DND-41 (cell line): Measurements from ENCODE around the gene CC2D1A.
A peak's percentile ranks its signal among the peaks of the same experiment; 100 is the strongest.

ENCODE experiments used
- ATAC-seq: fragments of 200-7000 bp; cut with Tn5 transposase; 3 replicates; pipeline ENCODE4 v1.9.1; 2021; ENCODE audit warnings: low read depth; ENCODE audit not compliant: insufficient read depth
- DNase-seq: peaks from one replicate; pipeline ENCODE4 v3.0.0-alpha.2; 2020
- H2AFZ ChIP-seq: 2 replicates; pipeline ENCODE4 v1.6.0; 2012; ENCODE audit warnings: low read depth, low read length
- H3K27ac ChIP-seq: 2 replicates; pipeline ENCODE4 v1.5.1; 2012; ENCODE audit warnings: low read length, inconsistent platforms
- H3K27me3 ChIP-seq: fragments of 200-600 bp; sonication (generic); 2 replicates; pipeline ENCODE4 v1.6.0; 2012; ENCODE audit warnings: low read length, mild to moderate bottlenecking, inconsistent platforms; ENCODE audit not compliant: insufficient read depth, poor library complexity
- H3K36me3 ChIP-seq: 2 replicates; pipeline ENCODE4 v1.5.1; 2012; ENCODE audit warnings: low read length, inconsistent platforms; ENCODE audit not compliant: insufficient read depth
- H3K4me1 ChIP-seq: 2 replicates; pipeline ENCODE4 v1.5.1; 2012; ENCODE audit warnings: mild to moderate bottlenecking, low read length; ENCODE audit not compliant: insufficient read depth
- H3K4me2 ChIP-seq: 2 replicates; pipeline ENCODE4 v1.6.0; 2012; ENCODE audit warnings: mild to moderate bottlenecking, moderate library complexity, low read length, inconsistent platforms; ENCODE audit not compliant: insufficient read depth
- H3K4me3 ChIP-seq, 2 experiments: fragments of 200-600 bp in 1 of 2; shearing (Covaris generic) in 1 of 2; 2 replicates each; pipeline ENCODE4 v1.5.1; 2012 to 2016; ENCODE audit warnings: inconsistent platforms in 2 of 2, low read length in 2 of 2, mild to moderate bottlenecking in 2 of 2, low read depth in 1 of 2, moderate library complexity in 1 of 2
- H3K79me2 ChIP-seq: 2 replicates; pipeline ENCODE4 v1.6.0; 2012; ENCODE audit warnings: low read length, inconsistent platforms; ENCODE audit not compliant: insufficient read depth
- H3K9ac ChIP-seq: 2 replicates; pipeline ENCODE4 v1.6.0; 2012; ENCODE audit warnings: low read depth, mild to moderate bottlenecking, inconsistent platforms, low read length, moderate library complexity
- H3K9me3 ChIP-seq: 2 replicates; pipeline ENCODE4 v1.5.1; 2012; ENCODE audit warnings: low read length, moderate library complexity, mild to moderate bottlenecking, inconsistent platforms; ENCODE audit not compliant: insufficient read depth, severe bottlenecking
- H4K20me1 ChIP-seq: 2 replicates; pipeline ENCODE4 v1.6.0; 2012; ENCODE audit warnings: low read length; ENCODE audit not compliant: insufficient read depth
- CTCF ChIP-seq: IDR thresholded peaks from 2 replicates; pipeline ENCODE4 v1.5.1; 2012; ENCODE audit warnings: borderline replicate concordance, low read length, moderate library complexity, mild to moderate bottlenecking; ENCODE audit not compliant: poor library complexity, severe bottlenecking; ENCODE audit errors: extremely low read depth
- EZH2 ChIP-seq: IDR thresholded peaks from 3 replicates; pipeline ENCODE4 v1.6.1; 2012; ENCODE audit warnings: borderline replicate concordance, low read depth, mild to moderate bottlenecking, moderate library complexity, low read length, inconsistent platforms; ENCODE audit not compliant: severe bottlenecking

The CC2D1A gene

GRCh38 chr19:13887018-13887436 lies 19.0 kb upstream of the CC2D1A start:
- H3K79me2 ChIP-seq: no peaks in the 10 kb centered on the region
- ATAC-seq (no peak), DNase-seq (no peak)
- no peaks in the 10 kb centered on the region for H4K20me1 ChIP-seq
- peaks cover 31% of the 10 kb centered on the region for H3K36me3 ChIP-seq
- H2AFZ ChIP-seq: no peak overlapping the region
- H3K4me2 ChIP-seq: no peak overlapping the region
- H3K27ac ChIP-seq: peak overlapping the region; percentile 36; the same call in 1 of the 2 replicates
- TF ChIP-seq EZH2 (no peak), CTCF (no peak)
- H3K9ac ChIP-seq: no peak overlapping the region
- H3K27me3 ChIP-seq: no peaks in the 10 kb centered on the region
- H3K4me1 ChIP-seq: peaks cover 28% of the 10 kb centered on the region
- H3K9me3 ChIP-seq: no peaks in the 10 kb centered on the region
- H3K4me3 ChIP-seq: no peak overlapping the region

DNA sequence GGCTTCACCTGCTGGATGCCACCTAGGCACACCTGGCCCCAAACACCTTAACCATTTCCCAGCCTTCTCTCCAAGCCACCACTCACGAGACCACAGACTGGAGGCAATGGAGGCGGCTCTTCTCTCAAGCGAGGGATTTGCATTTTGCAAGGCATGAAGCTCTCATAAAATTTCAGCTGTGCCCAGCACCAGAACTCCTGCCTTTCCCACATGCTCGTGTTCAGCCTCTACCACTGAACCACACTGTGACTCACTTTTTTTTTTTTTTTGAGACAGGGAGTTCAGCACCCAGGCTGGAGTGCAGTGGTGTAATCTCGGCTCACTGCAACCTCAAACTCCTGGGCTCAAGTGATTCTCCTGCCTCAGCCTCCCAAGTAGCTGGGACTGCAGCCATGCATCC lies 18.5 kb upstream of the CC2D1A start:
- no peak for DNase-seq
- H3K9ac ChIP-seq: no peak overlapping the region
- no peak overlapping the region for H3K4me2 ChIP-seq

GRCh38 chr19:13888281-13888680 lies 17.7 kb upstream of the CC2D1A start:
- Histone ChIP-seq H3K4me2 (no peak overlapping the region), H3K79me2 (no peaks in the 10 kb centered on the region), H3K27me3 (no peaks in the 10 kb centered on the region), H3K4me1 (peaks cover 15% of the 10 kb centered on the region), H3K27ac (no peak overlapping the region), H3K36me3 (peaks cover 41% of the 10 kb centered on the region), H3K4me3 (no peak overlapping the region), H3K9ac (no peak overlapping the region), H2AFZ (no peak overlapping the region), H3K9me3 (no peaks in the 10 kb centered on the region), H4K20me1 (no peaks in the 10 kb centered on the region)
- DNase-seq: no peak
- TF ChIP-seq EZH2 (no peak), CTCF (no peak)
- no peak for ATAC-seq

More for the DNA sequence above, 18.5 kb upstream of the CC2D1A start:
- no peaks in the 10 kb centered on the region for H3K9me3 ChIP-seq
- H3K79me2 ChIP-seq: no peaks in the 10 kb centered on the region
- no peak overlapping the region for H3K4me3 ChIP-seq
- H3K27ac ChIP-seq: peak overlapping the region; percentile 36; the same call in 1 of the 2 replicates
- H3K4me1 ChIP-seq: peaks cover 23% of the 10 kb centered on the region
- TF ChIP-seq EZH2: no peak
- TF ChIP-seq CTCF: no peak
- no peaks in the 10 kb centered on the region for H3K27me3 ChIP-seq
- no peak overlapping the region for H2AFZ ChIP-seq
- no peaks in the 10 kb centered on the region for H4K20me1 ChIP-seq
- peaks cover 34% of the 10 kb centered on the region for H3K36me3 ChIP-seq
- ATAC-seq: no peak

GRCh38 chr19:13890136-13890535 lies 15.9 kb upstream of the CC2D1A start:
- Histone ChIP-seq H3K27ac (no peak overlapping the region), H3K9ac (no peak overlapping the region), H3K27me3 (no peaks in the 10 kb centered on the region), H3K4me2 (no peak overlapping the region), H2AFZ (no peak overlapping the region), H3K4me3 (no peak overlapping the region), H3K36me3 (peaks cover 55% of the 10 kb centered on the region), H3K9me3 (no peaks in the 10 kb centered on the region), H3K79me2 (no peaks in the 10 kb centered on the region), H4K20me1 (no peaks in the 10 kb centered on the region), H3K4me1 (0 out of 2 replicates have a peak, but pooled peaks cover 3% of the 10 kb centered on the region)
- TF ChIP-seq CTCF (no peak), EZH2 (no peak)
- ATAC-seq (no peak), DNase-seq (no peak)
